Peyer's patch (tissue), 4 donors: ENCODE measurements around the gene MED8.

Source experiments
- CTCF ChIP-seq, 6 experiments: fragments of 450-650 bp in 4 of 6; fragments of 200-600 bp in 2 of 6; sonication (generic) in 1 of 6; IDR thresholded peaks; one replicate each; pipeline ENCODE4 v1.5.1; 2017 to 2019; ENCODE audit warnings: antibody characterized with exemption in 6 of 6, mild to moderate bottlenecking in 3 of 6, moderate library complexity in 1 of 6
- POLR2A ChIP-seq, 2 donors: fragments of 450-650 bp; IDR thresholded peaks; one replicate each; pipeline ENCODE4 v1.5.1; 2017; ENCODE audit warnings: antibody characterized with exemption in 2 of 2, mild to moderate bottlenecking in 2 of 2, moderate library complexity in 2 of 2

DNA sequence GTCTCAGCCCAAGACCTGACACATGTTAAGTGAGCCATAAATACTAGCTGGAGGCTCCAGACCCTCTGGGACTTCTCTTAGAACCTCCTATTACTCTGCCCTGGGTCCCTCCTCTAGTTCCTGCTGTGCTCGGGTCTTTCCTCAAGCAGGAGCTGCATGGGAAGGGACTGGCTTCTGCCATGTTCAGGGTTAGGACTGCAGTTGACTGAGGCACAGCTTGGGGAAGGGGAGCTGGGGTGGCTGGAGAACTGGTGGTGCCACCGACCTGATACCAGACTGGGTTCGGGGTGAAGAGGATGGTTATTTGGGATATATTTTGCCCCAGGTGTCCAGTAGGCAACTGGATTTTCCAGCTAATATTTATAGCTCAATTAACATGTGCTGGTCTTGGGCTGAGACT, 48.4 kb upstream of the MED8 start:
- TF ChIP-seq CTCF (IDR thresholded peaks at IDR 0.05) (no peak), POLR2A (IDR thresholded peaks at IDR 0.05) (no peak)
